WTC11 (cell line): Measurements from ENCODE around the gene RMI2. TPM values are rescaled to one million over a fixed set of nuclear protein-coding genes. Genes with fewer than 3 reads are reported as not detected.

ENCODE experiments used
- ATAC-seq: fragments of 200-7000 bp; cut with Tn5 transposase; 2 replicates; pipeline ENCODE4 v1.10.0; 2021; ENCODE audit warnings: mild to moderate bottlenecking, moderate library complexity
- CTCF ChIA-PET: fragments of 300-600 bp; sonication (Branson Sonifier 250); formaldehyde crosslinking; loops from one replicate; lab custom pipeline; 2021; ENCODE audit warnings: antibody characterized with exemption; lab: Charles Lee
- POLR2A ChIA-PET: fragments of 350-600 bp; sonication (Branson Sonifier 250); formaldehyde crosslinking; loops from one replicate; lab custom pipeline; 2021; ENCODE audit warnings: antibody characterized with exemption; lab: Charles Lee
- DNase-seq: peaks from one replicate; pipeline ENCODE4 v3.0.0; 2021; ENCODE audit warnings: low spot score
- H3K27ac Mint-ChIP-seq: 2 replicates; pipeline ENCODE4 v1.8.0; 2021; ENCODE audit warnings: mixed read lengths
- H3K27me3 Mint-ChIP-seq: 2 replicates; pipeline ENCODE4 v1.8.0; 2021; ENCODE audit warnings: low read depth, mild to moderate bottlenecking, moderate library complexity, mixed read lengths
- H3K36me3 Mint-ChIP-seq: 2 replicates; pipeline ENCODE4 v1.8.0; 2021; ENCODE audit warnings: mixed read lengths
- H3K4me1 Mint-ChIP-seq: 2 replicates; pipeline ENCODE4 v1.8.0; 2022; ENCODE audit warnings: mixed read lengths
- H3K4me3 Mint-ChIP-seq: 2 replicates; pipeline ENCODE4 v1.8.0; 2021; ENCODE audit warnings: mild to moderate bottlenecking, moderate library complexity, mixed read lengths
- H3K9me3 Mint-ChIP-seq: 2 replicates; pipeline ENCODE4 v1.8.0; 2021; ENCODE audit warnings: mixed read lengths
- ELF4 ChIP-seq: sonication (generic); formaldehyde crosslinking; IDR thresholded peaks from 2 replicates; pipeline ENCODE4 v1.8.1; 2022; ENCODE audit warnings: low read depth, mild to moderate bottlenecking, moderate library complexity, missing genetic modification reagents
- ETV6 ChIP-seq: sonication (generic); formaldehyde crosslinking; IDR thresholded peaks from 2 replicates; pipeline ENCODE4 v1.8.1; 2022; ENCODE audit warnings: mild to moderate bottlenecking, missing genetic modification reagents
- FOXK1 ChIP-seq: sonication (generic); formaldehyde crosslinking; IDR thresholded peaks from 2 replicates; pipeline ENCODE4 v1.8.0; 2022; ENCODE audit warnings: mild to moderate bottlenecking, moderate library complexity, missing genetic modification reagents
- GTF2I ChIP-seq: fragments of 250-450 bp; sonication (Bioruptor Pico); conservative IDR thresholded peaks from 2 replicates; pipeline ENCODE4 v1.4.0; 2021; ENCODE audit warnings: mild to moderate bottlenecking
- IRF2 ChIP-seq: sonication (generic); formaldehyde crosslinking; IDR thresholded peaks from 2 replicates; pipeline ENCODE4 v1.8.0; 2022; ENCODE audit warnings: low read depth, missing genetic modification reagents, borderline replicate concordance
- NR2C2 ChIP-seq: sonication (generic); formaldehyde crosslinking; IDR thresholded peaks from 2 replicates; pipeline ENCODE4 v1.8.0; 2022; ENCODE audit warnings: mild to moderate bottlenecking, missing genetic modification reagents
- RELA ChIP-seq: sonication (generic); formaldehyde crosslinking; IDR thresholded peaks from 2 replicates; pipeline ENCODE4 v1.8.1; 2022; ENCODE audit warnings: missing genetic modification reagents, mild to moderate bottlenecking, borderline replicate concordance
- RORB ChIP-seq: fragments of 250-450 bp; sonication (Bioruptor Pico); IDR thresholded peaks from 2 replicates; pipeline ENCODE4 v1.9.0; 2021; ENCODE audit warnings: mild to moderate bottlenecking
- SP1 ChIP-seq: sonication (generic); formaldehyde crosslinking; conservative IDR thresholded peaks from 2 replicates; pipeline ENCODE4 v1.8.1; 2022; ENCODE audit warnings: missing genetic modification reagents
- TEAD1 ChIP-seq: sonication (generic); formaldehyde crosslinking; IDR thresholded peaks from 2 replicates; pipeline ENCODE4 v1.8.0; 2022; ENCODE audit warnings: mild to moderate bottlenecking, missing genetic modification reagents
- ZBTB21 ChIP-seq: sonication (generic); formaldehyde crosslinking; IDR thresholded peaks from 2 replicates; pipeline ENCODE4 v1.8.1; 2023; ENCODE audit warnings: mild to moderate bottlenecking, missing genetic modification reagents, borderline replicate concordance
- ZNF121 ChIP-seq: sonication (generic); formaldehyde crosslinking; IDR thresholded peaks from 2 replicates; pipeline ENCODE4 v1.8.0; 2023; ENCODE audit warnings: missing genetic modification reagents
- ZNF232 ChIP-seq: sonication (generic); formaldehyde crosslinking; IDR thresholded peaks from 2 replicates; pipeline ENCODE4 v1.8.0; 2022; ENCODE audit warnings: mild to moderate bottlenecking, missing genetic modification reagents
- total RNA-seq: library from RNA; stranded (reverse); gene quantifications from 3 replicates; pipeline ENCODE4 v1.2.3, GENCODE V29; 2021
- TF ChIP-seq, protein P1 (sequence below): fragments of 250-450 bp; sonication (Bioruptor Pico); IDR thresholded peaks from 2 replicates; pipeline ENCODE4 v1.9.0; 2021; ENCODE audit warnings: mild to moderate bottlenecking
- TF ChIP-seq, protein P2 (sequence below): sonication (generic); formaldehyde crosslinking; IDR thresholded peaks from 2 replicates; pipeline ENCODE4 v1.8.0; 2022; ENCODE audit warnings: mild to moderate bottlenecking, missing genetic modification reagents
- TF ChIP-seq, protein P3 (sequence below): sonication (generic); formaldehyde crosslinking; IDR thresholded peaks from 2 replicates; pipeline ENCODE4 v1.8.1; 2023; ENCODE audit warnings: mild to moderate bottlenecking, missing genetic modification reagents, moderate library complexity
- TF ChIP-seq, protein P4 (sequence below): sonication (generic); formaldehyde crosslinking; IDR thresholded peaks from 2 replicates; pipeline ENCODE4 v1.8.0; 2022; ENCODE audit warnings: mild to moderate bottlenecking, missing genetic modification reagents
- TF ChIP-seq, protein P5 (sequence below): fragments of 250-450 bp; sonication (Bioruptor Pico); IDR thresholded peaks from 2 replicates; pipeline ENCODE4 v1.9.0; 2021; ENCODE audit warnings: mild to moderate bottlenecking, borderline replicate concordance

The RMI2 gene
- total RNA-seq, 1 experiment from 2014 or later: 79.0 TPM

DNA sequence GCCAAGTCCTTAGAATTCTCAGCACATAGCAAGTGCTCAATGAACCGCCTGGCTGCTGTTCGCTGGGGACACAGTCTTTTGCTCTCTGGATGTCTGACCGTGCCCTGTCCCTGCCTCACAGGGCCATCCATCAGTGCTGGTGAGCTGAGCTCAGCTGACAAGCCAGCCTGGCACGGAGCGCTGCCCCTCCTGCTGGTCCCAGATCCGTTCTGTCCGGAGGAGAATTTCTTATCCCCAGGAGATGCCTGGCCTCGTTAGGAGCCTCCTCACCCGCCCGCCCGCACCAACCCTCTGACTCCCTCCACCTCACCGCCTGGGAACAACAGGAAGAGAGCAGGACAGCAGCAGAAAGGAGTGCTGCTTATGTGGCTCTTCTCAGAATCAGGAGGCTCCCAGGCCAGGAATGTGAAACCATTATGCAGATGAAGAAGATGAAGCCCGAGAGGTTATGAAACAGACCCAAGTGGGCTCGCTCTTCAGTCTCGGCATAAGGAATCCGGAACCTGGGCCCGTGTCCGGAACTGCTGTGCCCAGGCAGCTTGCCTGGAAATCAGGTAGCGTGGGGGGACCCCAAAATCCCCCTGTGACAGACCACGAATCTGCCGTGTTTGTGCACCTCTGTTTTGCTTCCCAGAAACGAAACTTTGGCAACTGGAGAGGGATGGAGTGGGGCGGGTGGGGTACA is 28.8 kb upstream of the RMI2 start:
- Mint-ChIP-seq H3K27ac (peak overlapping the region; percentile 100), H3K4me1 (peaks cover 66% of the 10 kb centered on the region), H3K27me3 (no peaks in the 10 kb centered on the region), H3K36me3 (peaks cover 15% of the 10 kb centered on the region), H3K4me3 (peak overlapping the region; percentile 59), H3K9me3 (peaks cover 5% of the 10 kb centered on the region)
- DNase-seq (peak; percentile 71), ATAC-seq (peak; percentile 35)
- TF ChIP-seq ETV6 (CRISPR knock-in tag) (0 out of 2 replicates have a peak, but pooled peaks have one; percentile 35), NR2C2 (no peak), ZNF232 (CRISPR knock-in tag) (no peak), SP1 (CRISPR knock-in tag) (peak; percentile 34; the same call in 1 of the 2 replicates), RELA (no peak), TEAD1 (peak; percentile 16), ZNF121 (peak; percentile 68; the same call in 1 of the 2 replicates), FOXK1 (CRISPR knock-in tag) (0 out of 2 replicates have a peak, but pooled peaks have one; percentile 26)
- TF ChIP-seq, protein P1, sequence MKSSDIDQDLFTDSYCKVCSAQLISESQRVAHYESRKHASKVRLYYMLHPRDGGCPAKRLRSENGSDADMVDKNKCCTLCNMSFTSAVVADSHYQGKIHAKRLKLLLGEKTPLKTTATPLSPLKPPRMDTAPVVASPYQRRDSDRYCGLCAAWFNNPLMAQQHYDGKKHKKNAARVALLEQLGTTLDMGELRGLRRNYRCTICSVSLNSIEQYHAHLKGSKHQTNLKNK: no peak
- TF ChIP-seq, protein P2, sequence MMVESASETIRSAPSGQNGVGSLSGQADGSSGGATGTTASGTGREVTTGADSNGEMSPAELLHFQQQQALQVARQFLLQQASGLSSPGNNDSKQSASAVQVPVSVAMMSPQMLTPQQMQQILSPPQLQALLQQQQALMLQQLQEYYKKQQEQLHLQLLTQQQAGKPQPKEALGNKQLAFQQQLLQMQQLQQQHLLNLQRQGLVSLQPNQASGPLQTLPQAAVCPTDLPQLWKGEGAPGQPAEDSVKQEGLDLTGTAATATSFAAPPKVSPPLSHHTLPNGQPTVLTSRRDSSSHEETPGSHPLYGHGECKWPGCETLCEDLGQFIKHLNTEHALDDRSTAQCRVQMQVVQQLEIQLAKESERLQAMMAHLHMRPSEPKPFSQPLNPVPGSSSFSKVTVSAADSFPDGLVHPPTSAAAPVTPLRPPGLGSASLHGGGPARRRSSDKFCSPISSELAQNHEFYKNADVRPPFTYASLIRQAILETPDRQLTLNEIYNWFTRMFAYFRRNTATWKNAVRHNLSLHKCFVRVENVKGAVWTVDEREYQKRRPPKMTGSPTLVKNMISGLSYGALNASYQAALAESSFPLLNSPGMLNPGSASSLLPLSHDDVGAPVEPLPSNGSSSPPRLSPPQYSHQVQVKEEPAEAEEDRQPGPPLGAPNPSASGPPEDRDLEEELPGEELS (CRISPR knock-in tag): peak; percentile 62; the same call in 1 of the 2 replicates
- CTCF ChIA-PET: interaction anchor here (0.7 to 2.4 kb wide), 16 partner anchors 12 to 78 kb away, joined by 3 to 13 read pairs (median 5); partner anchors contain the start of gene SOCS1
- POLR2A ChIA-PET: interaction anchor here (0.5 to 2.6 kb wide), 5 partner anchors 10 to 352 kb away, joined by 3 to 26 read pairs (median 4); partner anchors contain the start of gene SOCS1

DNA sequence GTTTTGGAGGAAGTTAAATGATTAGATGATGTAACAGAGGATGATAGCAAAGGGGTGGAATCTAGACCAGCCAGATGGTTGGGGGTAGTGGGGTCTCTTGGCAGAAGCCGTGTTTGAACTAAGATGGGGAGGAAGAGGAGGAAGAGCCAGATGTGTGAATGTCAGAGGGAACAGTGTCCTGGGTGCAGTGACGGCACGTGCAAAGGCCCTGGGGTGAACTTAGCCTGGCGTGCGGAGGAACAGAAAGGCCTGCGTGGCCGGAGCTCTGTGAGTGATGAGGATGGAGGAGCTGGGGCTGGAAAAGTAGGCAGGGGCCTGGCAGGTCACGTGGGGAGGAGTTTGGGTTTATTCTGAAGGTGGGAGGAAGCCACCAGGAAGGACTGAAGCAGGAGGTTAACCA is 26.4 kb upstream of the RMI2 start:
- H3K27ac Mint-ChIP-seq: peak overlapping the region; percentile 9
- peaks cover 5% of the 10 kb centered on the region for H3K9me3 Mint-ChIP-seq
- H3K4me3 Mint-ChIP-seq: no peak overlapping the region
- POLR2A ChIA-PET: interaction anchor here (0.9 to 1.1 kb wide), 2 partner anchors 10 to 11 kb away, joined by 3 read pairs; no protein-coding TSS in a partner anchor
- no peak for DNase-seq
- TF ChIP-seq ELF4: no peak
- TF ChIP-seq, protein P3, sequence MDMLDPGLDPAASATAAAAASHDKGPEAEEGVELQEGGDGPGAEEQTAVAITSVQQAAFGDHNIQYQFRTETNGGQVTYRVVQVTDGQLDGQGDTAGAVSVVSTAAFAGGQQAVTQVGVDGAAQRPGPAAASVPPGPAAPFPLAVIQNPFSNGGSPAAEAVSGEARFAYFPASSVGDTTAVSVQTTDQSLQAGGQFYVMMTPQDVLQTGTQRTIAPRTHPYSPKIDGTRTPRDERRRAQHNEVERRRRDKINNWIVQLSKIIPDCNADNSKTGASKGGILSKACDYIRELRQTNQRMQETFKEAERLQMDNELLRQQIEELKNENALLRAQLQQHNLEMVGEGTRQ (CRISPR knock-in tag): no peak
- no peak for TF ChIP-seq IRF2 (CRISPR knock-in tag)
- TF ChIP-seq GTF2I (CRISPR knock-in tag): 0 out of 2 replicates have a peak, but pooled peaks have one; percentile 9
- no peak for TF ChIP-seq ZBTB21 (CRISPR knock-in tag)
- TF ChIP-seq, protein P2 (CRISPR knock-in tag): no peak
- TF ChIP-seq RORB: no peak
- TF ChIP-seq, protein P4, sequence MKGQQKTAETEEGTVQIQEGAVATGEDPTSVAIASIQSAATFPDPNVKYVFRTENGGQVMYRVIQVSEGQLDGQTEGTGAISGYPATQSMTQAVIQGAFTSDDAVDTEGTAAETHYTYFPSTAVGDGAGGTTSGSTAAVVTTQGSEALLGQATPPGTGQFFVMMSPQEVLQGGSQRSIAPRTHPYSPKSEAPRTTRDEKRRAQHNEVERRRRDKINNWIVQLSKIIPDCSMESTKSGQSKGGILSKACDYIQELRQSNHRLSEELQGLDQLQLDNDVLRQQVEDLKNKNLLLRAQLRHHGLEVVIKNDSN: 0 out of 2 replicates have a peak, but pooled peaks have one; percentile 21
- TF ChIP-seq, protein P5, sequence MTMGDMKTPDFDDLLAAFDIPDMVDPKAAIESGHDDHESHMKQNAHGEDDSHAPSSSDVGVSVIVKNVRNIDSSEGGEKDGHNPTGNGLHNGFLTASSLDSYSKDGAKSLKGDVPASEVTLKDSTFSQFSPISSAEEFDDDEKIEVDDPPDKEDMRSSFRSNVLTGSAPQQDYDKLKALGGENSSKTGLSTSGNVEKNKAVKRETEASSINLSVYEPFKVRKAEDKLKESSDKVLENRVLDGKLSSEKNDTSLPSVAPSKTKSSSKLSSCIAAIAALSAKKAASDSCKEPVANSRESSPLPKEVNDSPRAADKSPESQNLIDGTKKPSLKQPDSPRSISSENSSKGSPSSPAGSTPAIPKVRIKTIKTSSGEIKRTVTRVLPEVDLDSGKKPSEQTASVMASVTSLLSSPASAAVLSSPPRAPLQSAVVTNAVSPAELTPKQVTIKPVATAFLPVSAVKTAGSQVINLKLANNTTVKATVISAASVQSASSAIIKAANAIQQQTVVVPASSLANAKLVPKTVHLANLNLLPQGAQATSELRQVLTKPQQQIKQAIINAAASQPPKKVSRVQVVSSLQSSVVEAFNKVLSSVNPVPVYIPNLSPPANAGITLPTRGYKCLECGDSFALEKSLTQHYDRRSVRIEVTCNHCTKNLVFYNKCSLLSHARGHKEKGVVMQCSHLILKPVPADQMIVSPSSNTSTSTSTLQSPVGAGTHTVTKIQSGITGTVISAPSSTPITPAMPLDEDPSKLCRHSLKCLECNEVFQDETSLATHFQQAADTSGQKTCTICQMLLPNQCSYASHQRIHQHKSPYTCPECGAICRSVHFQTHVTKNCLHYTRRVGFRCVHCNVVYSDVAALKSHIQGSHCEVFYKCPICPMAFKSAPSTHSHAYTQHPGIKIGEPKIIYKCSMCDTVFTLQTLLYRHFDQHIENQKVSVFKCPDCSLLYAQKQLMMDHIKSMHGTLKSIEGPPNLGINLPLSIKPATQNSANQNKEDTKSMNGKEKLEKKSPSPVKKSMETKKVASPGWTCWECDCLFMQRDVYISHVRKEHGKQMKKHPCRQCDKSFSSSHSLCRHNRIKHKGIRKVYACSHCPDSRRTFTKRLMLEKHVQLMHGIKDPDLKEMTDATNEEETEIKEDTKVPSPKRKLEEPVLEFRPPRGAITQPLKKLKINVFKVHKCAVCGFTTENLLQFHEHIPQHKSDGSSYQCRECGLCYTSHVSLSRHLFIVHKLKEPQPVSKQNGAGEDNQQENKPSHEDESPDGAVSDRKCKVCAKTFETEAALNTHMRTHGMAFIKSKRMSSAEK (CRISPR knock-in tag): no peak
- H3K27me3 Mint-ChIP-seq: no peaks in the 10 kb centered on the region
- no peak for ATAC-seq
- H3K4me1 Mint-ChIP-seq: peaks cover 54% of the 10 kb centered on the region
- CTCF ChIA-PET: interaction anchor here (0.7 to 1.6 kb wide), 4 partner anchors 28 to 53 kb away, joined by 3 to 5 read pairs (median 3); no protein-coding TSS in a partner anchor
- H3K36me3 Mint-ChIP-seq: peaks cover 15% of the 10 kb centered on the region
